Measurements from ENCODE around the gene MAP3K7CL.

DNA sequence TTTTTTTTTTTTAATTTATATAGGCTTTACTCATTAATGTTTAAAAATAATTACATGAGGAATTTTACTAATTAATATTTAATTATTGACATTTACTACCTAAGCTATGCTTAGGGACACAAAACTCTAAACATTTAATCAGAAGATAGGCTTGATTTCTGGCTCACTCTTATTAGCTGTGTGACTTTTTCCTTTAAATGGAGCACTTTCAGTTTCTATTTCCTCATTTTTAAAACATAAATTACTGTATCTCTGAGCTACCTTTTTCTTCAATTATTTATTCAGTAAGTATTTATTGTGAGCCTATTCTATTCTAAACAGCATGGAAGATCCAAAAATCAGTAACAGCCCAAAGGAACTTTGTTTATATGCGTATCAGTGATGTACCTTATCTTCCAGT is 40.5 kb downstream of the MAP3K7CL start:
- TF ChIP-seq, protein P1, sequence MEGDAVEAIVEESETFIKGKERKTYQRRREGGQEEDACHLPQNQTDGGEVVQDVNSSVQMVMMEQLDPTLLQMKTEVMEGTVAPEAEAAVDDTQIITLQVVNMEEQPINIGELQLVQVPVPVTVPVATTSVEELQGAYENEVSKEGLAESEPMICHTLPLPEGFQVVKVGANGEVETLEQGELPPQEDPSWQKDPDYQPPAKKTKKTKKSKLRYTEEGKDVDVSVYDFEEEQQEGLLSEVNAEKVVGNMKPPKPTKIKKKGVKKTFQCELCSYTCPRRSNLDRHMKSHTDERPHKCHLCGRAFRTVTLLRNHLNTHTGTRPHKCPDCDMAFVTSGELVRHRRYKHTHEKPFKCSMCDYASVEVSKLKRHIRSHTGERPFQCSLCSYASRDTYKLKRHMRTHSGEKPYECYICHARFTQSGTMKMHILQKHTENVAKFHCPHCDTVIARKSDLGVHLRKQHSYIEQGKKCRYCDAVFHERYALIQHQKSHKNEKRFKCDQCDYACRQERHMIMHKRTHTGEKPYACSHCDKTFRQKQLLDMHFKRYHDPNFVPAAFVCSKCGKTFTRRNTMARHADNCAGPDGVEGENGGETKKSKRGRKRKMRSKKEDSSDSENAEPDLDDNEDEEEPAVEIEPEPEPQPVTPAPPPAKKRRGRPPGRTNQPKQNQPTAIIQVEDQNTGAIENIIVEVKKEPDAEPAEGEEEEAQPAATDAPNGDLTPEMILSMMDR (IDR thresholded peaks at IDR 0.05; ENCODE audit: poor library complexity) = no peak
- TF ChIP-seq EZH2phosphoT487 (IDR thresholded peaks at IDR 0.05; ENCODE audit: low read depth, severe bottlenecking, unreplicated experiment) (no peak), EZH2 (IDR thresholded peaks at IDR 0.05; ENCODE audit: borderline replicate concordance) (no peak)
